Skeletal muscle tissue (tissue), 4 donors: ENCODE results near the gene F12. TPM values are rescaled to one million over a fixed set of nuclear protein-coding genes. Genes with fewer than 3 reads are reported as not detected.

Experiments used
- H3K27ac ChIP-seq: one replicate; pipeline ENCODE4 v1.7.0; 2013; ENCODE audit warnings: mild to moderate bottlenecking, low read depth, low read length, inconsistent platforms
- H3K27me3 ChIP-seq, 3 donors: one replicate each; pipeline ENCODE4 v1.7.0; 2013; ENCODE audit warnings: low read length in 3 of 3; ENCODE audit not compliant: control insufficient read depth in 3 of 3, insufficient read depth in 3 of 3
- H3K36me3 ChIP-seq, 3 donors: one replicate each; pipeline ENCODE4 v1.7.0; 2013; ENCODE audit warnings: low read length in 3 of 3; ENCODE audit not compliant: control insufficient read depth in 3 of 3, insufficient read depth in 3 of 3
- H3K4me1 ChIP-seq, 3 donors: one replicate each; pipeline ENCODE4 v1.7.0; 2013; ENCODE audit warnings: low read length in 3 of 3, mild to moderate bottlenecking in 3 of 3; ENCODE audit not compliant: control insufficient read depth in 3 of 3, insufficient read depth in 3 of 3
- H3K4me3 ChIP-seq, 3 donors: one replicate each; pipeline ENCODE4 v1.7.0; 2013; ENCODE audit warnings: low read length in 3 of 3
- H3K9ac ChIP-seq, 3 donors: one replicate each; pipeline ENCODE4 v1.7.0; 2013; ENCODE audit warnings: low read length in 3 of 3, mild to moderate bottlenecking in 3 of 3, moderate library complexity in 2 of 3, low read depth in 1 of 3
- H3K9me3 ChIP-seq, 3 donors: one replicate each; pipeline ENCODE4 v1.7.0; 2013; ENCODE audit warnings: low read length in 3 of 3; ENCODE audit not compliant: control insufficient read depth in 3 of 3
- total RNA-seq: library from RNA; depleted of rRNA; stranded (reverse); fragments of >200 nt; gene quantifications from one replicate; pipeline ENCODE4 v1.2.3, GENCODE V29; 2014
- donor health status: Osteomylitis.

F12 gene
- total RNA-seq, 1 donor from 2014 or later: not detected

GRCh38 chr5:177440211-177440989 lies 31.0 kb upstream of the F12 start:
- H3K4me3 ChIP-seq: no peak overlapping the region
- no peak overlapping the region for H3K27ac ChIP-seq
- H3K9me3 ChIP-seq: no peaks in the 10 kb centered on the region
- no peak overlapping the region for H3K9ac ChIP-seq
- no peaks in the 10 kb centered on the region for H3K4me1 ChIP-seq
- no peaks in the 10 kb centered on the region for H3K27me3 ChIP-seq
- peaks cover 14 to 38% (median 25%) of the 10 kb centered on the region in 3 donors for H3K36me3 ChIP-seq

GRCh38 chr5:177439518-177440053 lies 30.2 kb upstream of the F12 start:
- Histone ChIP-seq H3K27ac (no peak overlapping the region), H3K9ac (no peak overlapping the region), H3K36me3 (peaks cover 21 to 46% (median 33%) of the 10 kb centered on the region in 3 donors), H3K9me3 (no peaks in the 10 kb centered on the region), H3K4me3 (no peak overlapping the region), H3K4me1 (no peaks in the 10 kb centered on the region), H3K27me3 (no peaks in the 10 kb centered on the region)

- no peaks in the 10 kb centered on the region for H3K27me3 ChIP-seq
- H3K36me3 ChIP-seq: peaks cover 31 to 56% (median 40%) of the 10 kb centered on the region in 3 donors
- H3K9me3 ChIP-seq: no peaks in the 10 kb centered on the region
- no peak overlapping the region for H3K27ac ChIP-seq
- H3K9ac ChIP-seq: no peak overlapping the region
- no peak overlapping the region for H3K4me3 ChIP-seq
- no peaks in the 10 kb centered on the region for H3K4me1 ChIP-seq
These were observed 29.1 kb upstream of the F12 start for GRCh38 chr5:177438468-177438867.

- Histone ChIP-seq H3K9me3 (no peaks in the 10 kb centered on the region), H3K4me1 (peaks cover 0 to 4% (median 2%) of the 10 kb centered on the region in 3 donors), H3K27me3 (no peaks in the 10 kb centered on the region), H3K27ac (no peak overlapping the region), H3K9ac (no peak overlapping the region), H3K4me3 (no peak overlapping the region), H3K36me3 (peaks cover 39 to 65% (median 49%) of the 10 kb centered on the region in 3 donors)
These were observed 28.3 kb upstream of the F12 start for GRCh38 chr5:177437623-177438022.

- no peak overlapping the region for H3K9ac ChIP-seq
- H3K9me3 ChIP-seq: no peaks in the 10 kb centered on the region
- no peak overlapping the region for H3K27ac ChIP-seq
- no peaks in the 10 kb centered on the region for H3K27me3 ChIP-seq
- H3K4me3 ChIP-seq: no peak overlapping the region
- H3K36me3 ChIP-seq: peaks cover 44 to 70% (median 49%) of the 10 kb centered on the region in 3 donors
- H3K4me1 ChIP-seq: peaks cover 13 to 20% (median 18%) of the 10 kb centered on the region in 3 donors
These were observed 26.6 kb upstream of the F12 start for GRCh38 chr5:177435847-177436536.

- no peak overlapping the region for H3K9ac ChIP-seq
- H3K4me3 ChIP-seq: no peak overlapping the region
- H3K36me3 ChIP-seq: peaks cover 40 to 67% (median 44%) of the 10 kb centered on the region in 3 donors
- no peak overlapping the region for H3K27ac ChIP-seq
- H3K9me3 ChIP-seq: no peaks in the 10 kb centered on the region
- peaks cover 13 to 28% (median 20%) of the 10 kb centered on the region in 3 donors for H3K4me1 ChIP-seq
- no peaks in the 10 kb centered on the region for H3K27me3 ChIP-seq
These were observed 25.8 kb upstream of the F12 start for GRCh38 chr5:177434942-177435738.

- H3K9ac ChIP-seq: no peak overlapping the region
- H3K27ac ChIP-seq: no peak overlapping the region
- no peaks in the 10 kb centered on the region for H3K27me3 ChIP-seq
- H3K9me3 ChIP-seq: no peaks in the 10 kb centered on the region
- no peak overlapping the region for H3K4me3 ChIP-seq
- H3K36me3 ChIP-seq: peaks cover 39 to 64% (median 40%) of the 10 kb centered on the region in 3 donors
- peaks cover 13 to 33% (median 20%) of the 10 kb centered on the region in 3 donors for H3K4me1 ChIP-seq
These were observed 25.1 kb upstream of the F12 start for GRCh38 chr5:177434437-177434836.

- Histone ChIP-seq H3K9ac (no peak overlapping the region), H3K27ac (no peak overlapping the region), H3K27me3 (no peaks in the 10 kb centered on the region), H3K4me3 (no peak overlapping the region), H3K36me3 (peaks cover 39 to 62% (median 40%) of the 10 kb centered on the region in 3 donors), H3K9me3 (no peaks in the 10 kb centered on the region), H3K4me1 (peaks cover 13 to 40% (median 20%) of the 10 kb centered on the region in 3 donors)
These were observed 24.4 kb upstream of the F12 start for GRCh38 chr5:177433658-177434217.

- no peak overlapping the region for H3K27ac ChIP-seq
These were observed 23.7 kb upstream of the F12 start for GRCh38 chr5:177432839-177433657.

More at GRCh38 chr5:177432839-177433657, 23.7 kb upstream of the F12 start:
- Histone ChIP-seq H3K4me3 (no peak overlapping the region), H3K9ac (no peak overlapping the region), H3K36me3 (peaks cover 39 to 57% (median 40%) of the 10 kb centered on the region in 3 donors), H3K9me3 (no peaks in the 10 kb centered on the region), H3K4me1 (peaks cover 15 to 47% (median 23%) of the 10 kb centered on the region in 3 donors), H3K27me3 (no peaks in the 10 kb centered on the region)
